ENCODE results near the gene MRPL58.

GRCh38 chr17:75008373-75008772 is 4.1 kb upstream of the MRPL58 start:
- TF ChIP-seq CTCF (conservative IDR thresholded peaks at IDR 0.05; ENCODE audit: low read length) (no peak), EZH2phosphoT487 (IDR thresholded peaks at IDR 0.05; ENCODE audit: borderline replicate concordance) (no peak)
